Measurements from ENCODE around the gene POLR3E.

Gene POLR3E

GRCh38 chr16:22317001-22317530 lies 19.9 kb downstream of the POLR3E start:
- DNase-seq, result no peak

DNA sequence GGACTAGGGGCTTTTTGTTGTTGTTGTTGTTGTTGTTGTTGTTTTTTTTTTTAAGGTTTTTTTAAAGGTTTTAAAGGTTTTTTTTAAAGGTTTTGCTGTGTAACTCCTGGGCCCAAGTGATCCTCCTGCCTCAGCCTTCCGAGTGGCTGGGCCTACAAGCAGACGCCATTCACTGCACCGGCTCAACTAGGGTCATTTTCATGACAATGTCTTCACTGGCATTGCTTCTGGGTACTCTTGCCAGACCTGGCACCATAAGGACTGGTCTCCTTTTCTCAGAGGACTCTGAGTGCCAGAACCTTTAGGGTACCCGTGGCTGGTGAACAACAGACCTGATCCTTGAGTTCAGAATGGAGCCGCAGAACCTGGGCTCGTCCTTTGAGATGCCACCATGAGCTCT lies 20.4 kb downstream of the POLR3E start:
- no peak for DNase-seq

DNA sequence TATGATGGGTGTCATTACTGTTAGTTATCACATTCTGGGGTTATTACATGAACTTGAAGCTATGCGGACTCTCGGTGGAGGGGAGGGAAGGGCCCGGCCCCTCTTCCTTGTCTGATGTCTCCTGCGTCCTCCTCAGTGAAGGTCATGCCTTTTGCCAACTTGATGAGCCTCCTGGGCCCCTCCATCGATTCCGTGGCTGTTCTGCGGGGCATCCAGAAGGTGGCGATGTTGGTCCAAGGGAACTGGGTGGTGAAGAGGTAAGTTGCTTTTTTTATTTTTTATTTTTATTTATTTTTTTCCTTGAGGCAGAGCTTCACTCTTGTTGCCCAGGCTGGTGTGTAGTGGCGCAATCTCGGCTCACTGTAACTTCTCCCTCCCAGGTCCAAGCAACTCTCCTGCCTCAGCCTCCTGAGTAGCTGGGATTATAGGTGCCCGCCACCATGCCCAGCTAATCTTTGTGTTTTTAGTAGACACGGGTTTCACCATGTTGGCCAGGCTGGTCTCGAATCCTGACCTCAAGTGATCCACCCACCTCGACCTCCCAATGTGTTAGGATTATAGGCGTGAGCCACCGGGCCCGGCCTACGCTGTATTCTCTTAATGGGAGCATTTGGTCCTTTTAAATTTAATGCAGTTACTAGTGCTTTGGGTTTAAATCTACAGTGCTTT lies 21.6 kb downstream of the POLR3E start:
- DNase-seq, result peak; percentile 51 to 67

- no peak for DNase-seq
Observed at GRCh38 chr16:22320572-22321339, 23.5 kb downstream of the POLR3E start.

DNA sequence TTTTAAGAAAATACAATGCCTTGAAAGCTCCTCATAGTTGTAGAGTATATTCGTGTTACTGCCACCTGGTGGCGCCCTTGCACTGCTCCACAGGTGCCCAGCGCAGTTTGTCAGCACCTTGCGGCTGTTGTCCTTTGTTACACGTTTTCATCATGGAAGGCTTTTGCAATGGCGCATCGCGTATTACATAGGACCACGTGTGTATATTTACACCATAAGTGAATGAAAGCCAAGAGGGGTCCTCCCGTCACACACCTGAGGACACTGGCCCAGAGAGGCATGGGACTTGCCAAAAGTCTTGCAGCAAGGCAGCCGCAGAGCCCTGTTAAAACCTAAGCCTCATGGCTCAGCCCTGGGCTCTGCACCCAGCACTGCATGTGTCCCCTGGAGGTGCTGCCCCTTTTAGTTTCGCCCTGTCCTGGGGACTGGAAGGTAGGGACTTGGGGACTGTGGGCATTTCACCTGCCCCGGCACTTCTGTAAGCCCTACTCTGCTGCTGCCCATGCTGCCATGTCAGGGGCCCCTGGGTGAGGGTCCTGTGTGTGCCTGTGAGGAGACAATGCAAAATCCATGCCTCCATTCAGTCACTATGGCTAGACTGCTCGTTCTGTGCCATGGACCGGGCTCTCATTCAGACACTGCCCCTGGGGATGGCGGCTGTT lies 24.3 kb downstream of the POLR3E start:
- DNase-seq, result peak; percentile 75

DNA sequence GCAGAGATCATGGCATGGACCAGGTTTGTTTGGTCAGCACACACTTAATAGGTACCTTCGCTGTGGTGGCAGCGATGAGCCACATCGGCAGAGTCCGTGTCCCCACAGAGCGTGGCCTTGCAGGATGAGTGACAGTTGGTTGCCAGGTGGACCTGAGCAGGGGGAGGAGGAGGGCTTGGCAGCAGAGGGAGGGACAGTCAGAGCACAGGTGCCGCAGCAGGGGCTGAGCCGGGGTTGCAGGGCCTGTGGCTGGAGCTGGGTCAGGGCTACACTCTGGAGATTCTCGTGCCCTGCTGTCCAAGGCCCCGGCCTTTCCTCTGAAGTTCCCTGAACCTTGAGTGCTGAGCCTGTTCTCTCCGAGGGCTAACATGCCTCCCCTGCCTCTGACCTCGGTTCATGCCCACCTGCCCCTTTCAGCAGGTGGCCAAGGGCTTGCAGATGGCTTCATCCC lies 24.8 kb downstream of the POLR3E start:
- no peak for DNase-seq

GRCh38 chr16:22322741-22323140 lies 25.5 kb downstream of the POLR3E start:
- DNase-seq, result no peak

DNA sequence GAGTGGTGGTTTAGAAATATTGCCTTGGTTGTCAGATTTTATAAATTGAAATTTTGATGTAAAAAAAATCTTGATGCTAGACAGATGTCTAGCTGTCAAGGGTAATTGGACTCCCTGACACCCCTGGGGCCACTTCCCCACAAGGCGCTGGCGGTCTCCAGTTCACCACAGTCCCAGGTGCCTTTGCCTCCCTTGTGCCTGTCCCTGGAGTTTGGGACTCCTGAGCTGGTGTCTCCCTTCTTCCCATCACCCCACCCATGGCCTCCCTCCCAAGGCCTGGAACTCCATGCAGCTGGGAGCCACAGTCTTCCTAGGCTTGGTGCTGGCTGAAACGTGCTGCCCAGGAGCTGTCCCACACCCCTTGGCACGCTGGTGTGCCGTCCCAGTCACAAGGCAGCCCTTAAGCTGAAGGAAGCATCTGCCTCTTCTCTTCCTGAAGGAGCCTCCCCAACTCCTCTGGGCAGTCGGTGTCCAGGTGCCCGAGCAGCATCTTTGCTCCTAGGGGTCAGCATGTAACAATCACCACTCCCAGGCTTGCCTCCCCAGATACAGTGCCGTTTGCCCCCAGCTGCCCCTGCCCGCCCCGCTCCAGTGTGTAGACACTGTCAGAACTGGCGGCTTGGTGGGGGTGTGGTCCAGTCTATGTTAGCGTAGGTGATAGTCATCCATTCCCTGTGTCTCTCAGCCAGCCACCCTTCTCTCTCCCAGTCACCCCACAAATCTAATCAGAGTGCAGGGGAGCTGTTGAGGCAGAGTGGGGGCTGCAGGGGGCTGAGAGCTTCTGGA lies 26.2 kb downstream of the POLR3E start:
- DNase-seq, result no peak

GRCh38 chr16:22323959-22324786 lies 27.0 kb downstream of the POLR3E start:
- DNase-seq, result no peak

GRCh38 chr16:22324787-22325597 lies 27.8 kb downstream of the POLR3E start:
- DNase-seq, result no peak

- no peak for DNase-seq
Observed at GRCh38 chr16:22325598-22326368, 28.6 kb downstream of the POLR3E start.

GRCh38 chr16:22326369-22326652 lies 29.1 kb downstream of the POLR3E start:
- no peak for DNase-seq

DNA sequence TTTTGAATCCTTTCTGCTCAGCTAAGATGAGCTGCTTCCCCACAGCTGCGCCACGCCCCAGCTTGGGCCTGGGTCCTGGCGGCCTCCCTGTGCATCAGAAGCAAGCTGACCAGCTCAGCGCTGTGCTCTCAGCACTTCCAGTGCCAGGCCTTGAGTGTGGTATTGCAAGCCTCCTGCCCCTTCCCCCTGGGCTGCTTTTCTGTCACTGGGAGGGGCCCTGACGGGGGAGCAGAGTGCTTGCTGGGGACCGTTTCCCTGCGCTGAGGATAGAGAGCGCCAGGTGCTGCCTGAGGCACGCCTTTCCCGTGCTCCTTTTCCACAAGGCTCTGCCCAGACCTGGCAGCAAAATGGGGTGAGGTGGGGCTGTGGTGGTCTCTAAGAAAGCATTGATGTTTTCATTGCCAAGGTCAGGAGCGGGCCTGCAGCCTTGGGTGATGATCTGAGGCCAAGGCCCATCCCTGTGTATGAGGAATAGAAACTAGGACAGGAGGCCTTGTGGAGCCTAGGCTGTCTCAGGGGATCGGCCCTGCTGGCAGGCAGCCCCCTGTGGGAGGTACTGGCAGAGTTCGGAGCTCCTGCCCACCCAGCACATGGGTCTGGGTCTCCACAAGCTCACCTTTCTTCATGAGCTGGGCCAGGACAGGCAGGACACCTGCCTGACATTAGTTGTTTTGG lies 29.7 kb downstream of the POLR3E start:
- DNase-seq, result no peak

DNA sequence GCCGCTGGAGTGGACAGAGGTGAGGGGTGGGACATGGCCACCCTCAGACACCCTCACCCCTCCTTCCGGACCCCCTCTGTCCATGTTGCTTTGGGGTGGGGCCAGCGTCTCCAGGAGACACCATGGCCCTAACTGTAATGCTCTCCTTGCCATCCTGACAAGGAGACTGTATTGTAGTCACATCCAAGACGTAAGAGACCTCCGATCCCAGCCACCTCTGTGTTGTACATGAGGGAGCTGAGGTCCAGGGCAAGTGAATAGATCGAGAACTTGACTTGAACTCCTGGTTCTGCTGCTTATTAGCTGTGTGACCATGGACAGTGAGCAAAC lies 30.2 kb downstream of the POLR3E start:
- no peak for DNase-seq

GRCh38 chr16:22328081-22328725 lies 31.0 kb downstream of the POLR3E start:
- DNase-seq, result no peak

- no peak for DNase-seq
Observed at GRCh38 chr16:22329199-22329695, 32.0 kb downstream of the POLR3E start.

DNA sequence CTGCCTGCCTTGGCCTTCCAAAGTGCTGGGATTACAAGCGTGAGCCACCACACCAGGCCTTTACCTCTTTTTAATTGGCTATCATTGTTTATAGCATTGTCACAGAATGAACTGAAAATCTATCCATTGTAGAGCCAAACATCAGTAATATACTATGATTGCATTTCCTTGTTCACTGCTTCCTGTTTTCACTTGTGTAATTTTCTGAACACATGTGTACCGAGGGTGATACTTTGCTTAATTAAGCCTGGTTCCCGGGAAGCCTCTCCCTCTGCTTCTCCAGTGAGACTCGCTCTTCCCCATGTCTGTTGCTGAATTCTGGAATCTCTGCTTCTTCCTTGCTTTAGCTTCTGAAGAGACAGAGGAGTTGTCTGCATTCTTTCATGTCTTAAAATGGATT lies 33.1 kb downstream of the POLR3E start:
- no peak for DNase-seq

GRCh38 chr16:22333457-22333994 lies 36.3 kb downstream of the POLR3E start:
- DNase-seq, result no peak

DNA sequence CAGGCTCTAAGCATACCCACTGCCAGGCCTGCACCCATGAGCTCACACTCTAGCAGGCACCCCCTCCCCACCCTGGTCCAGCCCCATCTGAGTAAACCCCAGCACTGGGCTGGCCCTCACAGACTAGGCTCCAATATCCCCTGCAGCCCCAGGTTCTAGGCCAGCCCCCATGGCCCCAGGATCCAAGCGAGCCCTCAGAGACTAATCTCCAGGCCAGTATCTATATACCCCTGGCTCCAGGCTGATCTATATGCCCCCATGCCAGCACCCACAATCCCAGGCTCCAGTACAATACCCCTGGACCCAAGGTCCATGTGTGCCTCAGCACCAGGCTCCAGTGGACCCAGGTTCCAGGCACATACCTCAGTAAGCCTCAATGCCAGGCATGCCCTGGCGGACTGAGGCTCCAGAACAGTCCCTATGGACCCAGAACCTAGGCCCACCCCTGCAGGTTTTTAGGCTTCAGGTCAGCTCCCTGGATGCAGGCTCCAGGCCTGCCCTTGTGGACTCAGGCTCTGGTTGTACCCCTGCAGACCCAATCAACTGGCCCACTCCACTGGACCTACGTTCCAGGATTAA lies 38.5 kb downstream of the POLR3E start:
- no peak for DNase-seq
